HepG2 (cell line): ENCODE results near the gene CCDC122. TPM values are rescaled to one million over a fixed set of nuclear protein-coding genes. Genes with fewer than 3 reads are reported as not detected.

Experiments
- ATAC-seq: fragments of 200-7000 bp; cut with Tn5 transposase; 3 replicates; pipeline ENCODE4 v1.9.1; 2020; ENCODE audit warnings: mild to moderate bottlenecking, moderate library complexity
- BruUV-seq: library from RNA; stranded (reverse); fragments of 400-500 nt; replicated peaks from 2 replicates; lab custom pipeline; 2021; lab: Mats Ljungman, UMichigan
- CTCF ChIA-PET: fragments of 300-600 bp; formaldehyde crosslinking; extraction: SDS; loops from one replicate; lab custom pipeline; 2021; ENCODE audit warnings: low total read pairs, inconsistent platforms, low intra/inter-chr PET ratio; lab: Yijun Ruan, JAX
- POLR2A ChIA-PET: fragments of 350-600 bp; sonication (Branson Sonifier 250); formaldehyde crosslinking; loops from one replicate; lab custom pipeline; 2020; ENCODE audit warnings: antibody characterized with exemption, inconsistent platforms; lab: Yijun Ruan, JAX
- DNase-seq: peaks from one replicate; pipeline ENCODE4 v3.0.0-alpha.2; 2015; ENCODE audit warnings: low spot score
- FAIRE-seq: peaks from 3 replicates; lab custom pipeline; 2011; peaks lifted over from hg19 to GRCh38; lab: Jason Lieb, UNC
- H2AFZ ChIP-seq: one replicate; pipeline ENCODE4 v1.6.1; 2011; ENCODE audit warnings: low read length, inconsistent platforms
- H3K27ac ChIP-seq: fragments of 300-600 bp; 3 replicates; pipeline ENCODE4 v1.8.0; 2011; ENCODE audit warnings: mixed run types, mild to moderate bottlenecking, mixed read lengths, low read length, inconsistent platforms; ENCODE audit not compliant: insufficient read depth; ENCODE audit errors: extremely low read length
- H3K27me3 ChIP-seq, 2 experiments: fragments of 200-600 bp in 1 of 2; 2 replicates in 1 of 2; 3 replicates in 1 of 2; pipeline versions ENCODE4 v1.6.0 to v1.8.0; 2011; ENCODE audit warnings: low read length in 2 of 2, mild to moderate bottlenecking in 2 of 2, moderate library complexity in 2 of 2, inconsistent platforms in 1 of 2; ENCODE audit not compliant: insufficient read depth in 2 of 2, control insufficient read depth in 1 of 2
- H3K36me3 ChIP-seq, 2 experiments: fragments of 200-600 bp in 1 of 2; replicated peaks in 1 of 2; 2 replicates in 1 of 2; 3 replicates in 1 of 2; pipeline versions ENCODE4 v1.5.1 to v1.8.0; 2011; ENCODE audit warnings: low read length in 2 of 2, inconsistent platforms in 1 of 2; ENCODE audit not compliant: insufficient read depth in 2 of 2, control insufficient read depth in 1 of 2
- H3K4me1 ChIP-seq: 2 replicates; pipeline ENCODE4 v1.5.1; 2012; ENCODE audit warnings: low read length, inconsistent platforms; ENCODE audit not compliant: insufficient read depth
- H3K4me2 ChIP-seq: 2 replicates; pipeline ENCODE4 v1.6.0; 2011; ENCODE audit warnings: low read depth, low read length, inconsistent platforms
- H3K4me3 ChIP-seq, 3 experiments: fragments of 200-600 bp in 1 of 3; sonication (generic), shearing (Covaris generic) in 1 of 3; replicated peaks in 1 of 3; 2 replicates each; pipeline ENCODE4 v1.5.1; 2011 to 2016; ENCODE audit warnings: low read length in 3 of 3, inconsistent platforms in 2 of 3, low read depth in 2 of 3, mild to moderate bottlenecking in 2 of 3, control low read depth in 1 of 3, mixed read lengths in 1 of 3; ENCODE audit not compliant: insufficient read depth in 1 of 3
- H3K79me2 ChIP-seq: one replicate; pipeline ENCODE4 v1.6.1; 2011; ENCODE audit warnings: low read length, inconsistent platforms; ENCODE audit not compliant: insufficient read depth
- H3K9ac ChIP-seq: 2 replicates; pipeline ENCODE4 v1.6.0; 2011; ENCODE audit warnings: mild to moderate bottlenecking, low read depth, low read length, inconsistent platforms; ENCODE audit not compliant: insufficient read depth
- H3K9me3 ChIP-seq: 2 replicates; pipeline ENCODE4 v1.5.1; 2012; ENCODE audit warnings: mild to moderate bottlenecking, low read length
- H4K20me1 ChIP-seq: 2 replicates; pipeline ENCODE4 v1.6.0; 2011; ENCODE audit warnings: inconsistent platforms, mild to moderate bottlenecking, low read length, moderate library complexity; ENCODE audit not compliant: insufficient read depth
- FOXA1 ChIP-seq, 2 experiments: fragments of 450-650 bp in 1 of 2; sonication (generic) in 1 of 2; formaldehyde crosslinking in 1 of 2; IDR thresholded peaks; 2 replicates each; pipeline versions ENCODE4 v1.4.0 to v1.6.1; 2016 to 2020; ENCODE audit warnings: missing genetic modification reagents in 1 of 2
- KLF11 ChIP-seq: IDR thresholded peaks from 2 replicates; pipeline ENCODE4 v1.6.1; 2016; ENCODE audit warnings: missing compliant biosample characterization
- NFE2L1 ChIP-seq: sonication (generic); formaldehyde crosslinking; IDR thresholded peaks from 2 replicates; pipeline ENCODE4 v1.4.0; 2020; ENCODE audit warnings: missing genetic modification reagents, mild to moderate bottlenecking, borderline replicate concordance
- NFIB ChIP-seq: sonication (generic); formaldehyde crosslinking; IDR thresholded peaks from 2 replicates; pipeline ENCODE4 v1.9.0; 2021; ENCODE audit warnings: missing genetic modification reagents, mild to moderate bottlenecking, borderline replicate concordance
- SKI ChIP-seq: fragments of 450-650 bp; IDR thresholded peaks from one replicate; pipeline ENCODE4 v1.6.1; 2018; ENCODE audit warnings: mild to moderate bottlenecking; ENCODE audit not compliant: partially characterized antibody
- SMARCE1 ChIP-seq: fragments of 450-650 bp; IDR thresholded peaks from 2 replicates; pipeline ENCODE4 v1.6.1; 2017; ENCODE audit warnings: borderline replicate concordance
- SNAPC2 ChIP-seq: sonication (generic); formaldehyde crosslinking; IDR thresholded peaks from 2 replicates; pipeline ENCODE4 v1.8.1; 2022; ENCODE audit warnings: mild to moderate bottlenecking, missing genetic modification reagents
- SOX13 ChIP-seq, 3 experiments: fragments of 450-650 bp in 1 of 3; sonication (generic) in 1 of 3; formaldehyde crosslinking in 1 of 3; IDR thresholded peaks in 2 of 3; conservative IDR thresholded peaks in 1 of 3; 2 replicates each; pipeline versions ENCODE4 v1.5.0 to v1.6.1; 2016 to 2020; ENCODE audit warnings: antibody characterized with exemption in 1 of 3, mild to moderate bottlenecking in 1 of 3, missing compliant biosample characterization in 1 of 3, missing genetic modification reagents in 1 of 3, moderate library complexity in 1 of 3
- WIZ ChIP-seq: sonication (generic); formaldehyde crosslinking; IDR thresholded peaks from 2 replicates; pipeline ENCODE4 v1.5.1; 2020; ENCODE audit warnings: mild to moderate bottlenecking, missing genetic modification reagents
- ZNF451 ChIP-seq: sonication (generic); formaldehyde crosslinking; IDR thresholded peaks from 2 replicates; pipeline ENCODE4 v1.5.0; 2020; ENCODE audit warnings: mild to moderate bottlenecking, missing genetic modification reagents
- ZNF749 ChIP-seq: sonication (generic); formaldehyde crosslinking; IDR thresholded peaks from 2 replicates; pipeline ENCODE4 v1.8.0; 2022; ENCODE audit warnings: mild to moderate bottlenecking, missing genetic modification reagents, moderate library complexity, borderline replicate concordance
- WGBS: methylation state at CpG from one replicate; pipeline ENCODE4 v1.1.6; 2017; ENCODE audit warnings: low lambda C conversion rate; 5-methylcytosine and 5-hydroxymethylcytosine counted together
- in situ Hi-C: cut with HindIII; loops from 2 replicates; pipeline ENCODE4 v1.10.0; 2017; ENCODE audit warnings: low pct_unique_long_range_greater_than_20kb; ENCODE audit not compliant: extremely low pct_ligation_motif_present
- intact Hi-C: fragments of 100-400 bp; cut with micrococcal nuclease; formaldehyde crosslinking; loops from one replicate; pipeline ENCODE4 v1.10.0; 2022; ENCODE audit not compliant: unreplicated experiment
- polyA plus RNA-seq, 8 experiments: library from polyadenylated mRNA; depleted of rRNA in 3 of 8; stranded (reverse) in 7 of 8; unstranded in 1 of 8; fragments of >200 nt; fragmentation: Illumina TruSeq in 4 of 8; extraction: Trizol in 4 of 8; gene quantifications; 2 replicates each; pipeline versions ENCODE4 v1.2.1 to v1.2.3, GENCODE V29; 2011 to 2016; ENCODE audit warnings: low read depth in 4 of 8, missing spikeins in 1 of 8, mixed read lengths in 1 of 8; ENCODE audit not compliant: insufficient read depth in 1 of 8
- total RNA-seq, 5 experiments: library from RNA; depleted of rRNA; stranded (reverse); fragments of >200 nt; fragmentation: Illumina TruSeq; extraction: Trizol; gene quantifications; 2 replicates each; pipeline ENCODE4 v1.2.3, GENCODE V29; 2016; ENCODE audit warnings: low read depth in 1 of 5
- TF ChIP-seq, protein P1 (sequence below): sonication (generic); formaldehyde crosslinking; IDR thresholded peaks from 2 replicates; pipeline ENCODE4 v1.4.0; 2020; ENCODE audit warnings: missing genetic modification reagents, borderline replicate concordance
- TF ChIP-seq, protein P2 (sequence below): sonication (generic); formaldehyde crosslinking; IDR thresholded peaks from 2 replicates; pipeline ENCODE4 v1.9.0; 2021; ENCODE audit warnings: missing genetic modification reagents, mild to moderate bottlenecking, borderline replicate concordance
- TF ChIP-seq, protein P3 (sequence below), 2 experiments: IDR thresholded peaks; 2 replicates each; pipeline ENCODE4 v1.6.1; 2011 to 2012; ENCODE audit warnings: low read length in 2 of 2, borderline replicate concordance in 1 of 2, low read depth in 1 of 2, mild to moderate bottlenecking in 1 of 2, moderate library complexity in 1 of 2

CCDC122 gene
- total and polyA plus RNA-seq, 2 of the 13 experiments (the other 11 are each of a cell fraction or from before 2014, with no cell fraction given), result 0.32 to 3.5 TPM

DNA sequence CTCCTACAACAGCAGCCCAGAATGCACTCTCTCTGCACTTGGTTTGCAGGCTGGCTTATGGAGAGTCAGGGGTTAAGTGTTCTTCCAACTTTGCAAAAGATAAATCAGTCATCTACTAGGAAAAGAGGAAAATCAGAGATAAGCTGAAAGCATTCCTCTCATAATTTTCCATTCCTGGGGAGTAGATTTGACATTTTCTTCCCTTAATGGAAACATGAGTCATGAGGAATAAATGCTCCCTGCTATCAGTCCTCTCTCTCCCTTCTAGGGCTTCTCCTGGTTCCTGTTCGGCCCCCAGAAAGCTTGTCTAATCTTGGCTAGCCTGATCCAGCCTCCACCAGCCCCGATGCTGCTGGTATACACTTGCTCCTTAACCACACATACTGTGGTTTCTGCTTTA lies 64.3 kb downstream of the CCDC122 start:
- Histone ChIP-seq H3K27me3 (no peaks in the 10 kb centered on the region; a peak in 1 of 5 replicates), H3K27ac (no peak overlapping the region), H3K4me1 (no peaks in the 10 kb centered on the region), H3K9ac (no peak overlapping the region), H4K20me1 (no peaks in the 10 kb centered on the region), H2AFZ (no peak overlapping the region), H3K4me2 (no peak overlapping the region), H3K36me3 (no peaks in the 10 kb centered on the region), H3K9me3 (no peaks in the 10 kb centered on the region), H3K79me2 (no peaks in the 10 kb centered on the region), H3K4me3 (no peak overlapping the region)
- WGBS, result 3% methylated on average over 2 of the region's 2 CpGs
- TF ChIP-seq FOXA1 (IDR thresholded peaks at IDR 0.05) (no peak), FOXA1 (CRISPR knock-in tag; IDR thresholded peaks at IDR 0.05) (no peak), NFE2L1 (CRISPR knock-in tag) (no peak), SOX13 (IDR thresholded peaks at IDR 0.05) (no peak), SOX13 (CRISPR knock-in tag; conservative IDR thresholded peaks at IDR 0.05 in 1 of 2, IDR thresholded peaks at IDR 0.05 in 1 of 2) (no peak), ZNF749 (no peak), ZNF451 (no peak), SMARCE1 (no peak), WIZ (CRISPR knock-in tag) (no peak), SNAPC2 (CRISPR knock-in tag) (no peak), NFIB (CRISPR knock-in tag) (no peak), KLF11 (no peak), SKI (no peak)
- TF ChIP-seq, protein P1, sequence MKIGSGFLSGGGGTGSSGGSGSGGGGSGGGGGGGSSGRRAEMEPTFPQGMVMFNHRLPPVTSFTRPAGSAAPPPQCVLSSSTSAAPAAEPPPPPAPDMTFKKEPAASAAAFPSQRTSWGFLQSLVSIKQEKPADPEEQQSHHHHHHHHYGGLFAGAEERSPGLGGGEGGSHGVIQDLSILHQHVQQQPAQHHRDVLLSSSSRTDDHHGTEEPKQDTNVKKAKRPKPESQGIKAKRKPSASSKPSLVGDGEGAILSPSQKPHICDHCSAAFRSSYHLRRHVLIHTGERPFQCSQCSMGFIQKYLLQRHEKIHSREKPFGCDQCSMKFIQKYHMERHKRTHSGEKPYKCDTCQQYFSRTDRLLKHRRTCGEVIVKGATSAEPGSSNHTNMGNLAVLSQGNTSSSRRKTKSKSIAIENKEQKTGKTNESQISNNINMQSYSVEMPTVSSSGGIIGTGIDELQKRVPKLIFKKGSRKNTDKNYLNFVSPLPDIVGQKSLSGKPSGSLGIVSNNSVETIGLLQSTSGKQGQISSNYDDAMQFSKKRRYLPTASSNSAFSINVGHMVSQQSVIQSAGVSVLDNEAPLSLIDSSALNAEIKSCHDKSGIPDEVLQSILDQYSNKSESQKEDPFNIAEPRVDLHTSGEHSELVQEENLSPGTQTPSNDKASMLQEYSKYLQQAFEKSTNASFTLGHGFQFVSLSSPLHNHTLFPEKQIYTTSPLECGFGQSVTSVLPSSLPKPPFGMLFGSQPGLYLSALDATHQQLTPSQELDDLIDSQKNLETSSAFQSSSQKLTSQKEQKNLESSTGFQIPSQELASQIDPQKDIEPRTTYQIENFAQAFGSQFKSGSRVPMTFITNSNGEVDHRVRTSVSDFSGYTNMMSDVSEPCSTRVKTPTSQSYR, result no peak
- TF ChIP-seq, protein P2, sequence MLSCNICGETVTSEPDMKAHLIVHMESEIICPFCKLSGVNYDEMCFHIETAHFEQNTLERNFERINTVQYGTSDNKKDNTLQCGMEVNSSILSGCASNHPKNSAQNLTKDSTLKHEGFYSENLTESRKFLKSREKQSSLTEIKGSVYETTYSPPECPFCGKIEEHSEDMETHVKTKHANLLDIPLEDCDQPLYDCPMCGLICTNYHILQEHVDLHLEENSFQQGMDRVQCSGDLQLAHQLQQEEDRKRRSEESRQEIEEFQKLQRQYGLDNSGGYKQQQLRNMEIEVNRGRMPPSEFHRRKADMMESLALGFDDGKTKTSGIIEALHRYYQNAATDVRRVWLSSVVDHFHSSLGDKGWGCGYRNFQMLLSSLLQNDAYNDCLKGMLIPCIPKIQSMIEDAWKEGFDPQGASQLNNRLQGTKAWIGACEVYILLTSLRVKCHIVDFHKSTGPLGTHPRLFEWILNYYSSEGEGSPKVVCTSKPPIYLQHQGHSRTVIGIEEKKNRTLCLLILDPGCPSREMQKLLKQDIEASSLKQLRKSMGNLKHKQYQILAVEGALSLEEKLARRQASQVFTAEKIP (CRISPR knock-in tag), result no peak
- TF ChIP-seq, protein P3, sequence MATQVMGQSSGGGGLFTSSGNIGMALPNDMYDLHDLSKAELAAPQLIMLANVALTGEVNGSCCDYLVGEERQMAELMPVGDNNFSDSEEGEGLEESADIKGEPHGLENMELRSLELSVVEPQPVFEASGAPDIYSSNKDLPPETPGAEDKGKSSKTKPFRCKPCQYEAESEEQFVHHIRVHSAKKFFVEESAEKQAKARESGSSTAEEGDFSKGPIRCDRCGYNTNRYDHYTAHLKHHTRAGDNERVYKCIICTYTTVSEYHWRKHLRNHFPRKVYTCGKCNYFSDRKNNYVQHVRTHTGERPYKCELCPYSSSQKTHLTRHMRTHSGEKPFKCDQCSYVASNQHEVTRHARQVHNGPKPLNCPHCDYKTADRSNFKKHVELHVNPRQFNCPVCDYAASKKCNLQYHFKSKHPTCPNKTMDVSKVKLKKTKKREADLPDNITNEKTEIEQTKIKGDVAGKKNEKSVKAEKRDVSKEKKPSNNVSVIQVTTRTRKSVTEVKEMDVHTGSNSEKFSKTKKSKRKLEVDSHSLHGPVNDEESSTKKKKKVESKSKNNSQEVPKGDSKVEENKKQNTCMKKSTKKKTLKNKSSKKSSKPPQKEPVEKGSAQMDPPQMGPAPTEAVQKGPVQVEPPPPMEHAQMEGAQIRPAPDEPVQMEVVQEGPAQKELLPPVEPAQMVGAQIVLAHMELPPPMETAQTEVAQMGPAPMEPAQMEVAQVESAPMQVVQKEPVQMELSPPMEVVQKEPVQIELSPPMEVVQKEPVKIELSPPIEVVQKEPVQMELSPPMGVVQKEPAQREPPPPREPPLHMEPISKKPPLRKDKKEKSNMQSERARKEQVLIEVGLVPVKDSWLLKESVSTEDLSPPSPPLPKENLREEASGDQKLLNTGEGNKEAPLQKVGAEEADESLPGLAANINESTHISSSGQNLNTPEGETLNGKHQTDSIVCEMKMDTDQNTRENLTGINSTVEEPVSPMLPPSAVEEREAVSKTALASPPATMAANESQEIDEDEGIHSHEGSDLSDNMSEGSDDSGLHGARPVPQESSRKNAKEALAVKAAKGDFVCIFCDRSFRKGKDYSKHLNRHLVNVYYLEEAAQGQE (IDR thresholded peaks at IDR 0.05; ENCODE audit: borderline replicate concordance in 1 of 2, low read depth in 1 of 2, low read length in 2 of 2), result no peak
- DNase-seq (no peak), ATAC-seq (no peak), FAIRE-seq (no peak)
- POLR2A ChIA-PET, result no interaction called here
- in situ Hi-C loops, result loop anchor here (25.0 kb wide), 1 partner anchor 853 kb away; no protein-coding TSS in a partner anchor
- BruUV-seq, result no TSS peak
- intact Hi-C loops, result no loop called here
- CTCF ChIA-PET, result no interaction called here
